GM18951 (cell line): Measurements from ENCODE around the gene TMEM132C.

Experiments
- POLR2A ChIP-seq: IDR thresholded peaks from 4 replicates; pipeline ENCODE4 v1.6.1; 2011; ENCODE audit warnings: mild to moderate bottlenecking; ENCODE audit not compliant: insufficient read length, insufficient read depth; ENCODE audit errors: extremely low read depth
- in situ Hi-C: fragments of 300-500 bp; cut with MboI; formaldehyde crosslinking; loops from one replicate; pipeline ENCODE4 v1.12.0; 2022; ENCODE audit warnings: low sequenced_read_pairs, mixed read lengths, inconsistent platforms; ENCODE audit not compliant: unreplicated experiment

TMEM132C gene

GRCh38 chr12:128426511-128426910 lies 159.5 kb downstream of the TMEM132C start:
- in situ Hi-C loops = no loop called here
- no peak for TF ChIP-seq POLR2A

GRCh38 chr12:128439796-128440195 lies 172.8 kb downstream of the TMEM132C start:
- TF ChIP-seq POLR2A = no peak
- in situ Hi-C loops = no loop called here

- in situ Hi-C loops = no loop called here
- TF ChIP-seq POLR2A = no peak
Measured at GRCh38 chr12:128442096-128442495, 175.1 kb downstream of the TMEM132C start.

DNA sequence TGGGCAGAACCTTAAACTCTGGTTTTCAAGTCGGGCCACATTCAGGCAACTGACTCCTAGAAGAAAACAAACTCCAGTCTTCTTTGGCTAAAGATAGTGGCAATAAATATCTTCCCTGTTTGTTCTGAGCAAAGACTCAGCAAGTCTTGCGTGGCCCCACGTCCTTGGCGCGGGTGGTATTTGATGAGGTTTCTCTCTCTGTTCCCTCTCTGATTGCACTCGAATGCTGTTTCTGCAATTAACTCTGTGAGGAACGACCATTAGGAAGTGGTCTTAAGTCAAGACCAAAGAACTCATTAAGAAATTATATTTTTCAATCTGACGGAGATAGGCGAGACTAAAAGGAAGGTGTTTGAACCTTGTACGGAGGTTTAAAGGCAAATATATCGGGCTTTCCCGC lies 177.6 kb downstream of the TMEM132C start:
- in situ Hi-C loops = no loop called here
- no peak for TF ChIP-seq POLR2A

DNA sequence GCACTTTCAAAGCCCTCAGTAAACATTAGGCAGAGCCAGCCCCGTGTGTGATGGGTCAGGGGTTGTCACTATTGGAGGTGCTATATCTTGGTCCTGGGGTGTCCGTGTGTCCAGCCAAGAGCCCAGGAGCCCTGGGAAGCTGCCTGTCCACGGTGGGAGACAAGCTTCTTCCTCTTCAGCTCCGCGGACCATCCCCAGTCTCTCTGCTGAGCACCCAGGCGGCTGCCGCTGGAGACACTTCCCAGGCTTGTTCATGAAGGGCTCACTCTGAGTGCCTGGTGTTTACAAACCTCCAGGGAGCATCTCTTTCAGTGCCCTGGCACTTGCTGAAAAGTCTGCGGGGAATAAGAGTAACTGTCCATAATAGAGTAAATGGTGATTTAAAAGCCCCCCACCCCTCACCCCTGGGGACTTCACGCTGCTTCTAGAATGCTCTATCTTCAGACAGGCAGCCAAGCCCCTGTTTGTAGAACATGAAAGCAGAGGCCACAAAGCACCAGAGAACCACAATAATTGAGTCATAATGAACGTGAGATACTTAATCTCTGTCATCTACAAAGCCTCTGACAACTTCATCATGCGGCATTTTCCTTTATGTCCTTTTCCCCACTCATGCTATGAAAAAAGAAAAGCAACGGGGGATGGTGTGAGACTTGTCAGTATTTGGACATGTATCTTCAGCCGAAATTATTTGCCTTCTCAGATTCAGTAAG lies 178.6 kb downstream of the TMEM132C start:
- no peak for TF ChIP-seq POLR2A
- in situ Hi-C loops = no loop called here

- in situ Hi-C loops = no loop called here
Measured at GRCh38 chr12:128449146-128449894, 182.3 kb downstream of the TMEM132C start.

DNA sequence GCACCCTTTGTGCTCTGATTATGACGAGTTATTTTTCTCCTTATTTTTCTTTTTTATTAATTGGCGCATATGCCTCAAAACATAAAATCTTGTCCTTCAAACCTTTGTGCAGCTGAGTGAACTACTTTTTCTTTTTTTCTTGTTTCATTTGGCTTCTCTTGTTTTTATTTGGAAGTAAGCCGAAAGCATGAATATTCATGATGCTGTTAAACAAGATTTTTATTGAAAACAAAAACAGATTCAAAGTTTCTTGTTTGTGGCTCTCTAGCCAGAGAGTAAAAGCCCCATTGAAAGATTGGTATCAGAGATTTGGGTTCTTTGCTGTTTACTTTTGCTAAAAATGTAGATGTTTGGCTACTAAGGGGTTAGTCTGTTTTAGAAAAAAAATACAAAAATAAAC lies 183.8 kb downstream of the TMEM132C start:
- TF ChIP-seq POLR2A = no peak
- in situ Hi-C loops = no loop called here

More at GRCh38 chr12:128449146-128449894, 182.3 kb downstream of the TMEM132C start:
- TF ChIP-seq POLR2A = no peak

GRCh38 chr12:128455851-128456250 lies 188.9 kb downstream of the TMEM132C start:
- TF ChIP-seq POLR2A = no peak
- in situ Hi-C loops = no loop called here

DNA sequence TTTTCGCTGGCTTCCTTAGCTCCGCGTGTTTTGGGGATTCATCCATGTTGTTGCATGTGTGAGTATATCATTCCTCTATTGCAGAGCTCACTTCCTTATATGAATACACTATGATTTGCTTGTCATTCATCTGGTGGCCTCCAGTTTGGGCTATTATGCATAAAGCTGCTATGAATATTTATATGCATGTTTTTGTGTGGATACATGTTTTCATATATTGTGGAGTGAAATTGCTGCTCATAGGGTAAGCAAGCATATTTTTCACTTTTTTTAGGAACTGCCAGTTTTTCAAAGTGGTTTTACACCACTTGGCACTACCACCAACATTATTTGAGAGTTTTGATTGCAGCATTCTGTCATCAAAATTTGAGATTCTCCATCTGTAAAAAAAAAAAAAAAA lies 190.0 kb downstream of the TMEM132C start:
- in situ Hi-C loops = no loop called here
- TF ChIP-seq POLR2A = no peak

DNA sequence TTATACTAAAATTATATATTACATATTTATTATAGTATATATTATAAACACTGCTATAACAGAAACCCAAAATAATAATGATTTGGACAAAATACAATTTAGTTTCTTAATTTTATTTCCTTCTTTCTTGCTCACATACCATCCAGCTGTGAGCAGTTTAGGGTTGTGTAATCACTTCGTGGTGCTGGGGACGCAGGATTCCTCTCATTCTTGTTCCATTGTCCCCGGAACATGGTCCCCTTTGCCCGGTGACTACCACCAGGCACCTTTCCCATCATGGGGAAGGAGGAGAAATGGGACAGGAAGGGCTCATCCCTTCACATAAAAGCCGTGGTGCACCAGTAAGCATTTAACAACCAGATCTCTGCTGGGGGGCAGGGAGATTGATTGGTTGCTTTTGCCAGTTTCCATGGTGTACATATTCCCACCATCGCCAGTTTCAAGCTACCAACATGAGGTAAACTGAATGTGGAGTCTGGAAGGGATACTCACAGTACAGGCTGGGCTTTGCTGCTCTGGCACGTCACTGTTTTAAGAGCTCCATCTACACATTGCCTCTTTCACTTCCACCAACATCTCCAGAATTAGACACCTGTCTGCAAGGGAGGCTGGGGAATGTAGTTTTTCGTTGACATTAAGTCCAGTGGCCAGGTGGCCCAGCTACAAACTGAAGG lies 191.5 kb downstream of the TMEM132C start:
- TF ChIP-seq POLR2A = no peak
- in situ Hi-C loops = no loop called here

- no peak for TF ChIP-seq POLR2A
- in situ Hi-C loops = no loop called here
Measured at GRCh38 chr12:128459067-128459466, 192.1 kb downstream of the TMEM132C start.

- no peak for TF ChIP-seq POLR2A
- in situ Hi-C loops = no loop called here
Measured at GRCh38 chr12:128463881-128464280, 196.9 kb downstream of the TMEM132C start.

DNA sequence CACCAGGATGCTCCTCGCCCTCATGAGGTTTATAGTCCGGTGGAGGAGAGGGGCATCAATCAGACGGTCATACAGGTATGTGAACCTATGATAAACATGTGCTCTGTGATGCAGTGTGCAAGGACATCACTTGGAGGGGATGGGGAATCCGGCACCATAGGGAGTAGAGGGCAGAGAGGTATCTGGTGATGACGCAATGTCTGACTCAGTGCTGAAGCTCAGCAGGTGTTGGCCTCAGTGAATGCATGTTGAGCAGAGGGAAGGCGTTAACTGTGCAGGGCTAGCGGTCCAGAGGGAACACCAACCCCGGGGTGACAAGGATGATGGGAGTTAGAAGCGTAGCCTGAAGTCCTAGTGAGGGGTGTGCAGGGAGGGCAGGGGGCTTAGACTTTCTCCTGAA lies 200.9 kb downstream of the TMEM132C start:
- in situ Hi-C loops = no loop called here
- TF ChIP-seq POLR2A = no peak
